NCI-H524 (cell line): ENCODE measurements around the gene HOPX.
"Not testable (repeated sequence)": the region's sequence is repeated elsewhere in the genome, so short reads cannot be mapped to it uniquely, and the experiment has no call there.

ENCODE experiments used
- DNase-seq, 2 experiments: peaks; one replicate each; lab custom pipeline; 2025; lab: John Stamatoyannopoulos, UW

The HOPX gene

GRCh38 chr4:56626963-56627362, 54.1 kb downstream of the HOPX start:
- no peak for DNase-seq

GRCh38 chr4:56626420-56626819, 54.7 kb downstream of the HOPX start:
- no peak for DNase-seq

- DNase-seq, result no peak
These were observed 58.9 kb downstream of the HOPX start for GRCh38 chr4:56622176-56622575.

GRCh38 chr4:56619816-56620215, 61.3 kb downstream of the HOPX start:
- no peak for DNase-seq

GRCh38 chr4:56619160-56619559, 61.9 kb downstream of the HOPX start:
- peak; percentile 11 to 58 for DNase-seq

GRCh38 chr4:56618734-56619133, 62.4 kb downstream of the HOPX start:
- DNase-seq, result no peak

- no peak for DNase-seq
These were observed 67.8 kb downstream of the HOPX start for GRCh38 chr4:56613101-56613862.

- DNase-seq, result no peak
These were observed 68.8 kb downstream of the HOPX start for GRCh38 chr4:56612282-56612681.

GRCh38 chr4:56611501-56611900, 69.6 kb downstream of the HOPX start:
- no peak for DNase-seq

- DNase-seq, result not testable (repeated sequence)
These were observed 70.9 kb downstream of the HOPX start for GRCh38 chr4:56610170-56610569.

GRCh38 chr4:56607926-56608325, 73.2 kb downstream of the HOPX start:
- no peak for DNase-seq

- no peak for DNase-seq
These were observed 74.7 kb downstream of the HOPX start for GRCh38 chr4:56606385-56606784.

GRCh38 chr4:56605464-56605863, 75.6 kb downstream of the HOPX start:
- not testable (repeated sequence) for DNase-seq

- DNase-seq, result no peak
These were observed 77.8 kb downstream of the HOPX start for GRCh38 chr4:56603297-56603696.
